Transverse colon (tissue), 4 donors: ENCODE measurements around the gene EPC2. TPM values are rescaled to one million over a fixed set of nuclear protein-coding genes. Genes with fewer than 3 reads are reported as not detected.

Experiments
- DNase-seq: peaks from one replicate; pipeline ENCODE4 v3.0.0-alpha.2; 2019
- H3K27ac ChIP-seq, 4 donors: fragments of 200-600 bp; sonication (generic); 2 replicates each; pipeline ENCODE4 v1.5.1; 2016 to 2018; ENCODE audit warnings: inconsistent platforms in 4 of 4
- H3K27me3 ChIP-seq: fragments of 200-600 bp; sonication (generic); 2 replicates; pipeline ENCODE4 v1.5.1; 2017; ENCODE audit warnings: inconsistent platforms
- H3K36me3 ChIP-seq, 4 donors: fragments of 200-600 bp; sonication (generic); 2 replicates each; pipeline ENCODE4 v1.5.1; 2017 to 2019; ENCODE audit warnings: inconsistent platforms in 4 of 4
- H3K4me1 ChIP-seq, 4 donors: fragments of 200-600 bp; sonication (generic); 2 replicates each; pipeline ENCODE4 v1.5.1; 2017 to 2020; ENCODE audit warnings: inconsistent platforms in 4 of 4
- H3K4me3 ChIP-seq, 4 donors: fragments of 200-600 bp; sonication (generic); 1 replicate in 1 of 4; 2 replicates in 3 of 4; pipeline versions ENCODE4 v1.5.1 to v1.6.1; 2017 to 2019; ENCODE audit warnings: inconsistent platforms in 4 of 4
- H3K9me3 ChIP-seq, 2 donors: fragments of 200-600 bp; sonication (generic); 2 replicates each; pipeline ENCODE4 v1.5.1; 2017 to 2019; ENCODE audit warnings: inconsistent platforms in 2 of 2
- EP300 ChIP-seq: sonication (generic); formaldehyde crosslinking; IDR thresholded peaks from one replicate; pipeline ENCODE4 v1.6.1; 2017; ENCODE audit warnings: antibody characterized with exemption, low read depth
- POLR2A ChIP-seq: fragments of 450-650 bp; IDR thresholded peaks from one replicate; pipeline ENCODE4 v1.6.1; 2016; ENCODE audit warnings: antibody characterized with exemption, mild to moderate bottlenecking, moderate library complexity
- POLR2AphosphoS5 ChIP-seq, 3 donors: sonication (generic); formaldehyde crosslinking; IDR thresholded peaks; one replicate each; pipeline ENCODE4 v1.6.1; 2016; ENCODE audit warnings: antibody characterized with exemption in 3 of 3
- WGBS, 2 donors: methylation state at CpG; one replicate each; pipeline ENCODE4 v1.1.5; 2018; ENCODE audit warnings: low coverage in 1 of 2; 5-methylcytosine and 5-hydroxymethylcytosine counted together
- in situ Hi-C, 4 donors: fragments of 200-750 bp; cut with MboI; loops; one replicate each; pipeline versions ENCODE4 v1.15.0 to v1.15.1; 2017; ENCODE audit warnings: low sequenced_read_pairs in 3 of 4, low pct_ligation_motif_present in 1 of 4, low pct_unique_long_range_greater_than_20kb in 1 of 4
- intact Hi-C: fragments of 100-400 bp; cut with DNase I; formaldehyde crosslinking; loops from one replicate; pipeline ENCODE4 v1.15.1; 2023; ENCODE audit warnings: low total_unique reads
- total RNA-seq, 4 donors: library from RNA; depleted of rRNA; stranded (reverse); fragments of >200 nt; gene quantifications; one replicate each; pipeline ENCODE4 v1.1.0, GENCODE V29; 2016
- TF ChIP-seq, protein P1 (sequence below), 5 experiments: fragments of 200-600 bp in 3 of 5; fragments of 450-650 bp in 2 of 5; sonication (generic) in 3 of 5; IDR thresholded peaks; 1 replicate in 2 of 5; 2 replicates in 3 of 5; pipeline ENCODE4 v1.5.1; 2016 to 2017; ENCODE audit warnings: antibody characterized with exemption in 5 of 5, inconsistent platforms in 3 of 5, mild to moderate bottlenecking in 2 of 5, moderate library complexity in 1 of 5

Gene EPC2, protein sequence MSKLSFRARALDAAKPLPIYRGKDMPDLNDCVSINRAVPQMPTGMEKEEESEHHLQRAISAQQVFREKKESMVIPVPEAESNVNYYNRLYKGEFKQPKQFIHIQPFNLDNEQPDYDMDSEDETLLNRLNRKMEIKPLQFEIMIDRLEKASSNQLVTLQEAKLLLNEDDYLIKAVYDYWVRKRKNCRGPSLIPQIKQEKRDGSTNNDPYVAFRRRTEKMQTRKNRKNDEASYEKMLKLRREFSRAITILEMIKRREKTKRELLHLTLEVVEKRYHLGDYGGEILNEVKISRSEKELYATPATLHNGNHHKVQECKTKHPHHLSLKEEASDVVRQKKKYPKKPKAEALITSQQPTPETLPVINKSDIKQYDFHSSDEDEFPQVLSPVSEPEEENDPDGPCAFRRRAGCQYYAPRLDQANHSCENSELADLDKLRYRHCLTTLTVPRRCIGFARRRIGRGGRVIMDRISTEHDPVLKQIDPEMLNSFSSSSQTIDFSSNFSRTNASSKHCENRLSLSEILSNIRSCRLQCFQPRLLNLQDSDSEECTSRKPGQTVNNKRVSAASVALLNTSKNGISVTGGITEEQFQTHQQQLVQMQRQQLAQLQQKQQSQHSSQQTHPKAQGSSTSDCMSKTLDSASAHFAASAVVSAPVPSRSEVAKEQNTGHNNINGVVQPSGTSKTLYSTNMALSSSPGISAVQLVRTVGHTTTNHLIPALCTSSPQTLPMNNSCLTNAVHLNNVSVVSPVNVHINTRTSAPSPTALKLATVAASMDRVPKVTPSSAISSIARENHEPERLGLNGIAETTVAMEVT
- total RNA-seq: 10 to 100 TPM; 18.3 to 40.4 (median 25.7) TPM

DNA sequence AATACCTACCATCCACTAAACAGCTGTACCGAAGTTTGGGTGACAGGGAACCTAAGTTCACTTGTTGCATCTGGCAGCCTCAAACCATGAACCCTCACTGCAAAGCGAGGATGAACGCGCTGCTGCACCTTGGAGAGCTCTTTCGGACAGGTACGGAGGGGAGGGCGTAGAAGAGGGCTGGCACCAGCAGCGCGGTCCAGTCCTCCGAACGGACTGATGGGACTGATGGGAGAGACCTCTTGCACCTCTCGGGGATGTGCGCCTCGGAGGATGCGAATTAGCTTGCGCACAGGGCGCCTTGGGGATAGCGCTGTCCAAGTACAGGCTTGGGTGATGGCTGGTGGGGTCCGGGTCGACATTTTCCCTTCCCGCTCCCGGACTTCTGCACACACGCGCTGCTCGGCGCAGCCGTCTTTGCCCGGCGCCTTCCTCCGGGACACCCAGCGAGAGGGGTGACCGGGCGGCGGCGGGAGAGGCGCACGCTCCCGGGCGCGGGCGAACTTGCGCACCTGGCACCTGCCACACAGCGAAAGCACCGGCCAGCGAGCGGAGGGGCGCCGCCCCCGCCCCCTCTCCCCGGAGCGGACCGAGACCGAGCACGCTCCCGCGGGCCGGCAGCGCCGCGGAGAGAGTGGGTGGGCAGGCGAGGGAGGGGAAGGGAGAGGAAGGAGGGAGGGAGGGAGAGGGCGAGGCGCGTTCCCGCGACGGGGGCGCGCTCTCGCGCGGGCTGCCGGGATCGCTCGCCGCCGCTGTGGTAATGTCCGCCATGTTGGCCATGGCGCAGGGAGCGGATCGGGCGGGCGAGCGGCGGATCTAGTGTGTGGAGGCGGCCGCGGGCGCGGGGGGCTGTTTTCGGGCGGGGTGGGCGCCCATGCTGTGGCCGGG lies at the start of gene EPC2:
Gene EPC2 (plus strand): TSS at position 754 of the 885 bp plus-strand sequence. CDS start 267 bp downstream, outside the sequence.
- 1% methylated on average over 72 of the region's 94 CpGs; no CpG with 5 or more reads in 1 of the 2 donors for WGBS, 2 donors
- intact Hi-C loops: no loop called here

DNA sequence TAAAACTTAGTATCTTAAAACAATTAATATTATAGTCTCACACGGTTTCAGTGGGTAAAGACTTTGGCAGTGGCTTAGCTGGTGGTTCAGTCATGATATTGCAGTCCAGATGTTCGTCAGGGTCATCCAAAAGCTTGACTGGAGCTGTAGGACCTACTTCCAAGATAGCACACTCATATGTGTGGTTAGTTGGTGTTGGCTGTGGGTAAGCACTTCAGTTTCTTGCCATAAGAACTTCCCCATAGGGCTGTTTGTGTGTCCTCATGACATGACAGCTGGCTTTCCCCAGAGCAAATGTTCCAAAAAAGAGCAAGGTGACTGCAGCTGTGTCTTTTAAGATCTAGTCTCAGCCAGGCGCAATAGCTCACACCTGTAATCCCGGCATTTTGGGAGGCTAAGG lies 48.5 kb upstream of the EPC2 start:
- Histone ChIP-seq H3K9me3 (no peaks in the 10 kb centered on the region), H3K27ac (no peak overlapping the region), H3K36me3 (no peaks in the 10 kb centered on the region), H3K4me3 (no peak overlapping the region), H3K4me1 (no peaks in the 10 kb centered on the region), H3K27me3 (no peaks in the 10 kb centered on the region)
- TF ChIP-seq POLR2AphosphoS5 (IDR thresholded peaks at IDR 0.05) (no peak), POLR2A (no peak), EP300 (no peak)
- TF ChIP-seq, protein P1, sequence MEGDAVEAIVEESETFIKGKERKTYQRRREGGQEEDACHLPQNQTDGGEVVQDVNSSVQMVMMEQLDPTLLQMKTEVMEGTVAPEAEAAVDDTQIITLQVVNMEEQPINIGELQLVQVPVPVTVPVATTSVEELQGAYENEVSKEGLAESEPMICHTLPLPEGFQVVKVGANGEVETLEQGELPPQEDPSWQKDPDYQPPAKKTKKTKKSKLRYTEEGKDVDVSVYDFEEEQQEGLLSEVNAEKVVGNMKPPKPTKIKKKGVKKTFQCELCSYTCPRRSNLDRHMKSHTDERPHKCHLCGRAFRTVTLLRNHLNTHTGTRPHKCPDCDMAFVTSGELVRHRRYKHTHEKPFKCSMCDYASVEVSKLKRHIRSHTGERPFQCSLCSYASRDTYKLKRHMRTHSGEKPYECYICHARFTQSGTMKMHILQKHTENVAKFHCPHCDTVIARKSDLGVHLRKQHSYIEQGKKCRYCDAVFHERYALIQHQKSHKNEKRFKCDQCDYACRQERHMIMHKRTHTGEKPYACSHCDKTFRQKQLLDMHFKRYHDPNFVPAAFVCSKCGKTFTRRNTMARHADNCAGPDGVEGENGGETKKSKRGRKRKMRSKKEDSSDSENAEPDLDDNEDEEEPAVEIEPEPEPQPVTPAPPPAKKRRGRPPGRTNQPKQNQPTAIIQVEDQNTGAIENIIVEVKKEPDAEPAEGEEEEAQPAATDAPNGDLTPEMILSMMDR (IDR thresholded peaks at IDR 0.05): no peak
- intact Hi-C loops (no loop called here), in situ Hi-C loops (no loop called here)
- no peak for DNase-seq
- WGBS, 2 donors: 66 to 84% methylated on average over 2 to 4 of the region's 4 CpGs

More for the DNA sequence above, at the start of gene EPC2:
- H3K27me3 ChIP-seq: no peaks in the 10 kb centered on the region
- peak within 1 kb of the TSS; percentile 98 to 100 (median 98) for H3K27ac ChIP-seq
- peak; percentile 91 for DNase-seq
- H3K9me3 ChIP-seq: no peaks in the 10 kb centered on the region
- in situ Hi-C loops: loop anchor here in 1 of 4 donors (25.0 kb wide), 1 partner anchor 343 kb away; no protein-coding TSS in a partner anchor
- peak within 1 kb of the TSS; percentile 66 to 97 (median 82) for H3K4me3 ChIP-seq
- H3K36me3 ChIP-seq: no peaks in the 10 kb centered on the region
- TF ChIP-seq EP300 (no peak), POLR2A (peak; percentile 41), POLR2AphosphoS5 (IDR thresholded peaks at IDR 0.05) (peak in 2 of 3 donors; percentile 35 to 62)
- TF ChIP-seq, protein P1 (IDR thresholded peaks at IDR 0.05): peak in 1 of 5 experiments; percentile 18
- H3K4me1 ChIP-seq: peaks cover 0 to 24% (median 5%) of the 10 kb centered on the region in 4 donors

DNA sequence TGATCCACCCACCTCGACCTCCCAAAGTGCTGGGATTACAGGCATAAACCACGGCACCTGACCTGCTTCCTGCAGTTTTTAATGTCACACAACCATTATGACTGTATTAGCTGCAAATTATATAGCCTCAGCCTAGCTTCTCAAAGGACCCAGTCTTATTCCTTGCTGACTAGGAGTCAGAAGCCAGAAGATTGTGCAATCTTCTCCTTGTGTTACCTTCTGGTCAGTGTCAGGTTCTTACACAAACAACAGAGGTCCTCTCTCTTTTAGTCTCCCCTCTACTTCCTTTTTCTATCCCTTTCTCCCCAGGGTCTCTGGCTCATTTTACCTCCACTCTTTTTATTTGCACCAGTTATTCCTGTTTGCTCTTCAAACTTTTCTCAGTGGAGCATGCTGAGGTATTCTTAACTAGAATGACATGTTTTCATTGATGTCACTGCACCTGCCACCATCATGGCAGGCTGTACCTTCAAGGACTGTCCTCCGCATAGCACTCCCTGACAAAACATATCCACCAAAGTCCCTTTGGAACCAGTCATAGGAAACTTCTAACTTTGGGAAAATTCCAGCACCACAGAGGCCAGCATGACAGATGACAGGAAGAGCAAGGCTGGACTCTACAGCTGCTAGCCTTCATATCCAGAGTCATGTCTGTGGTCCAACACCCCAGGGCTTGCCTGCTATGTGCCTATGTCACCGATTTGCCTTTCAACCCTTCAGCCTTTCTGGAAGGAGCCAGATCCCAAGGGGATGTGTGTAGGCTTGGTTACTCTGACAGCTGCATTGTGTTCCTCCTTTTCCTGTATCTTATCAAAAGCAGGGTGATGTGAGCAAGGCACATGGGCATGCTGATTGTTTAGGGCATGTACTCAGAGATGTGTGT lies 45.2 kb upstream of the EPC2 start:
- 66 to 71% methylated on average over 1 to 4 of the region's 4 CpGs for WGBS, 2 donors
- H3K27me3 ChIP-seq: no peaks in the 10 kb centered on the region
- H3K9me3 ChIP-seq: no peaks in the 10 kb centered on the region
- DNase-seq: no peak
- in situ Hi-C loops (no loop called here), intact Hi-C loops (no loop called here)
- H3K36me3 ChIP-seq: no peaks in the 10 kb centered on the region
- TF ChIP-seq, protein P1 (IDR thresholded peaks at IDR 0.05): no peak
- no peak overlapping the region for H3K27ac ChIP-seq
- no peak overlapping the region for H3K4me3 ChIP-seq
- no peaks in the 10 kb centered on the region for H3K4me1 ChIP-seq
